ENCODE results near the gene CREB5.

The CREB5 gene

DNA sequence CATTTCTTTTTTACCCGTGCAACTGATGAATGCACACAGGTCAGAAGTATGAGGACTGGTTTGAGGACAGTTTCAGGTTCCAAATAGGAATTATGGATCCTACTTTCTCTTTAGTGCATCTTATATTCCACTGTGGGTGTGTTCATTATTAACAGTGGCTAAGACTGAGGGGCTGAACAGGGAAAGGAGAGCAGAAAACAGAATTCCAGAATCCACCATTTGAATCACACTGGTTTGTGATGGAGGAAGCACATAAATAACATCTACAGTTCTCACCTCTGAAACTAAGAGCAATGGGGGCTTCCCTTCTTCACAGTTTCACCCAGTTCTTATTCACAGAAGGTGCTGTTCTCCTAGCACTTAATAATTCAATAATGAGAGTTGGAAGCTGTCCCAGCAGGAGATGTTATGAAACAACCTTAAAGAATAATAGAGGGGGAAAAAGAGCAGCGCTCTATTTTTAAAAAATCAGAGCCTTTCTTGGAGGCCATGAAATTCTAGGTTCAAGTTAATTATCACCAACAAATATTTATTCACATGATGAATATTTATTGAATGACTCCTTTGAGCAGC, 205.1 kb downstream of the CREB5 start:
- Histone ChIP-seq H3K36me3 (ENCODE audit: insufficient read depth, low read length) (no peaks in the 10 kb centered on the region), H3K4me1 (ENCODE audit: insufficient read depth, low read length) (no peaks in the 10 kb centered on the region), H3K27ac (ENCODE audit: low read length) (no peak overlapping the region), H3K9me3 (ENCODE audit: insufficient read depth, low read length, severe bottlenecking) (no peaks in the 10 kb centered on the region), H3K9ac (ENCODE audit: low read depth, low read length) (no peak overlapping the region), H2AFZ (ENCODE audit: low read depth, low read length) (no peak overlapping the region), H3K4me3 (ENCODE audit: low read depth in 1 of 2, low read length in 2 of 2) (no peak overlapping the region), H4K20me1 (ENCODE audit: insufficient read depth, low read length) (no peaks in the 10 kb centered on the region), H3K4me2 (ENCODE audit: insufficient read depth, low read length) (no peak overlapping the region), H3K79me2 (ENCODE audit: insufficient read depth, low read length) (no peaks in the 10 kb centered on the region), H3K27me3 (ENCODE audit: insufficient read depth, low read length, poor library complexity) (peaks cover 3% of the 10 kb centered on the region)
- DNase-seq (no peak), ATAC-seq (ENCODE audit: insufficient read depth, low read depth) (no peak)
- TF ChIP-seq, protein P1, sequence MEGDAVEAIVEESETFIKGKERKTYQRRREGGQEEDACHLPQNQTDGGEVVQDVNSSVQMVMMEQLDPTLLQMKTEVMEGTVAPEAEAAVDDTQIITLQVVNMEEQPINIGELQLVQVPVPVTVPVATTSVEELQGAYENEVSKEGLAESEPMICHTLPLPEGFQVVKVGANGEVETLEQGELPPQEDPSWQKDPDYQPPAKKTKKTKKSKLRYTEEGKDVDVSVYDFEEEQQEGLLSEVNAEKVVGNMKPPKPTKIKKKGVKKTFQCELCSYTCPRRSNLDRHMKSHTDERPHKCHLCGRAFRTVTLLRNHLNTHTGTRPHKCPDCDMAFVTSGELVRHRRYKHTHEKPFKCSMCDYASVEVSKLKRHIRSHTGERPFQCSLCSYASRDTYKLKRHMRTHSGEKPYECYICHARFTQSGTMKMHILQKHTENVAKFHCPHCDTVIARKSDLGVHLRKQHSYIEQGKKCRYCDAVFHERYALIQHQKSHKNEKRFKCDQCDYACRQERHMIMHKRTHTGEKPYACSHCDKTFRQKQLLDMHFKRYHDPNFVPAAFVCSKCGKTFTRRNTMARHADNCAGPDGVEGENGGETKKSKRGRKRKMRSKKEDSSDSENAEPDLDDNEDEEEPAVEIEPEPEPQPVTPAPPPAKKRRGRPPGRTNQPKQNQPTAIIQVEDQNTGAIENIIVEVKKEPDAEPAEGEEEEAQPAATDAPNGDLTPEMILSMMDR (IDR thresholded peaks at IDR 0.05; ENCODE audit: borderline replicate concordance, extremely low read depth, low read length, poor library complexity, severe bottlenecking) = no peak
- no peak for TF ChIP-seq EZH2 (IDR thresholded peaks at IDR 0.05; ENCODE audit: borderline replicate concordance, low read depth, low read length, severe bottlenecking)

DNA sequence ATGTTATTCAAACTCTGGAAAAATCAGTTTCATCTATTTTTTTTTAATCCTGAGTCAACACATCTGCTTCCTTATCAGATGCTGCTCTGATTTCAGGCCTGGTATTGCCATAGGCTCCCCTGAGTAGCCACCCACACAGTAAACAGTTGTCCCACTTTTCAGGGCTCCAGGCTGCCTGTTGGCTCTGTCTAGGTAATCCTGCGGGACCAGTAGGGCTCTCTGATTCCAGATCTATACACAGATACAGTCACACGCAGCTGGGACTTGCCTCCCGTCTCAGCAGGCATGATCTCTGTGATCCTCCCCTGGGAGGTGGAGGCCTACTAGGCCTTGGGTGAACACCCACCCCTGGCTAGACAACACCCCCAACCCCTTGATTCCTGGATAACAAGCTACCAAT, 206.1 kb downstream of the CREB5 start:
- ATAC-seq (ENCODE audit: insufficient read depth, low read depth) = no peak
- H3K27ac ChIP-seq (ENCODE audit: low read length) = no peak overlapping the region
- no peaks in the 10 kb centered on the region for H3K9me3 ChIP-seq (ENCODE audit: insufficient read depth, low read length, severe bottlenecking)
- H2AFZ ChIP-seq (ENCODE audit: low read depth, low read length) = no peak overlapping the region
- no peaks in the 10 kb centered on the region for H3K79me2 ChIP-seq (ENCODE audit: insufficient read depth, low read length)
- no peak overlapping the region for H3K4me3 ChIP-seq (ENCODE audit: low read depth in 1 of 2, low read length in 2 of 2)
- no peaks in the 10 kb centered on the region for H3K36me3 ChIP-seq (ENCODE audit: insufficient read depth, low read length)
- H3K27me3 ChIP-seq (ENCODE audit: insufficient read depth, low read length, poor library complexity) = peaks cover 3% of the 10 kb centered on the region
- TF ChIP-seq EZH2 (IDR thresholded peaks at IDR 0.05; ENCODE audit: borderline replicate concordance, low read depth, low read length, severe bottlenecking) = no peak
- TF ChIP-seq, protein P1 (IDR thresholded peaks at IDR 0.05; ENCODE audit: borderline replicate concordance, extremely low read depth, low read length, poor library complexity, severe bottlenecking) = no peak
- no peaks in the 10 kb centered on the region for H3K4me1 ChIP-seq (ENCODE audit: insufficient read depth, low read length)
- H3K4me2 ChIP-seq (ENCODE audit: insufficient read depth, low read length) = no peak overlapping the region
- no peak for DNase-seq
- H4K20me1 ChIP-seq (ENCODE audit: insufficient read depth, low read length) = no peaks in the 10 kb centered on the region
- H3K9ac ChIP-seq (ENCODE audit: low read depth, low read length) = no peak overlapping the region

DNA sequence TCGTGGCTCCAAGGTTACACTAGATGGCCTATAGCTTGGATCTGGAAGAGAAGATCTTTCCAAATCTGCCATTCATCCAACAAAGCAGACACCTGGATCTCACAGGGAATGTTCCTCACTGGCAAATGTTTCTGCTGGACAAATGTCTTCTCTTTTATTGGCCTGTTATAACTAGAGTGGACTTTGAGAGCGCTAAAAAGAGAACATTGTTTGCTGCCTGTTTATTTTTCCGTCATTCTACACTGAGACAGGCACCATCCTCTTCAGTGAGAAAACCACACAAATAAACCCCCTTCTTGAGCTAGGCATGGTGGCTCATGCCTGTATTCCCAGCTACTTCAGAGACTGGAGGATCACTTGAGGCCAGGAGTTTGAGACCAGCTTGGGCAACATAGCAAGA, 206.9 kb downstream of the CREB5 start:
- Histone ChIP-seq H3K9ac (ENCODE audit: low read depth, low read length) (no peak overlapping the region), H4K20me1 (ENCODE audit: insufficient read depth, low read length) (no peaks in the 10 kb centered on the region), H3K36me3 (ENCODE audit: insufficient read depth, low read length) (no peaks in the 10 kb centered on the region), H3K4me1 (ENCODE audit: insufficient read depth, low read length) (no peaks in the 10 kb centered on the region), H3K27ac (ENCODE audit: low read length) (no peak overlapping the region), H3K27me3 (ENCODE audit: insufficient read depth, low read length, poor library complexity) (peaks cover 3% of the 10 kb centered on the region), H3K79me2 (ENCODE audit: insufficient read depth, low read length) (no peaks in the 10 kb centered on the region), H3K9me3 (ENCODE audit: insufficient read depth, low read length, severe bottlenecking) (no peaks in the 10 kb centered on the region), H3K4me3 (ENCODE audit: low read depth in 1 of 2, low read length in 2 of 2) (no peak overlapping the region), H2AFZ (ENCODE audit: low read depth, low read length) (no peak overlapping the region), H3K4me2 (ENCODE audit: insufficient read depth, low read length) (no peak overlapping the region)
- ATAC-seq (ENCODE audit: insufficient read depth, low read depth) (no peak), DNase-seq (no peak)
- TF ChIP-seq, protein P1 (IDR thresholded peaks at IDR 0.05; ENCODE audit: borderline replicate concordance, extremely low read depth, low read length, poor library complexity, severe bottlenecking) = no peak
- no peak for TF ChIP-seq EZH2 (IDR thresholded peaks at IDR 0.05; ENCODE audit: borderline replicate concordance, low read depth, low read length, severe bottlenecking)

Data from DND-41 (cell line).